ENCODE measurements around the gene NAGLU.

GRCh38 chr17:42579794-42580551 is 43.9 kb downstream of the NAGLU start:
- TF ChIP-seq POLR2A (IDR thresholded peaks at IDR 0.05; ENCODE audit: low read length) (no peak), GATA1 (IDR thresholded peaks at IDR 0.05; ENCODE audit: low read depth, low read length) (no peak)
